ENCODE data around the gene IL13RA1. TPM values are rescaled to one million over a fixed set of nuclear protein-coding genes. Genes with fewer than 3 reads are reported as not detected.

IL13RA1 gene
- total RNA-seq, 4 donors from 2014 or later, result 53.1 to 101 (median 85.2) TPM

DNA sequence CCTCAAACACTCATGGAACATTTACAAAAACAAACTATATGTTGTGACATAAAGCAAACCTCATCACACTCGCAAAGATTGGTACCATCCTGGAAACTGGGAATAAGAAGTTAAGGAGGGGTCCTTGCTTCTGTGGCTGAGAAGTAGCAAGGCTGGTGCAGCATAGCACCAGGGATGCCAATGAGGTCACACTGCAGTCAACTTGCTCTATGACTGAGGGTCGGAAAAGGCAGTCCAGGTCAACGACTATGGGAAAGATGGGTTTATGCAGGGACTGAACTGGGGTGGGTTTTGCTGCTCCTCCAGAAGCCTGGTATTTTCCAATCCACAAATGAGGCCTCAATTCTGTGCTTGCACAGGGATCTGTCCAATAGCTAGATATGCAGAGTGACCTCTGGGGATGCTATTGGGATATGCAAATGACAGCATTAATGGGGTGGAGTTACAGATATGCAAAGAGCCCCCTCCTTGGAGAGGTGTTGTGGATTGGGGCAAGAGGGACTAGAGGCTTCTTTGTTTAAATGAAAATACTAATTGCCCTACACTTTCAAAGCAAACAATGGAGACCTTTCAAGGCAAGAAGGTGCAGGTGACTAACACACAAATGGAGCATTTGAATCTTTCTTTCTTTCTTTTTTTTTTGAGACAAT is 7.2 kb upstream of the IL13RA1 start:
- WGBS, result 84% methylated on average over 3 of the region's 3 CpGs
- no peak overlapping the region for H3K4me3 ChIP-seq
- peaks cover 0 to 16% (median 7%) of the 10 kb centered on the region in 4 donors for H3K4me1 ChIP-seq
- no peaks in the 10 kb centered on the region for H3K9me3 ChIP-seq
- TF ChIP-seq CTCF (IDR thresholded peaks at IDR 0.05), result no peak
- TF ChIP-seq POLR2A (IDR thresholded peaks at IDR 0.05; ENCODE audit: low read depth), result no peak
- no peak for TF ChIP-seq POLR2AphosphoS5 (IDR thresholded peaks at IDR 0.05)
- no peak for TF ChIP-seq EP300 (IDR thresholded peaks at IDR 0.05)
- no peaks in the 10 kb centered on the region for H3K27me3 ChIP-seq
- intact Hi-C loops (cut with DNase I), result no loop called here
- no peak overlapping the region for H3K27ac ChIP-seq (replicated peaks in 1 of 4)
- no peak for DNase-seq (ENCODE audit: extremely low spot score)
- H3K36me3 ChIP-seq, result no peaks in the 10 kb centered on the region

- Histone ChIP-seq H3K4me1 (peaks cover 0 to 37% (median 26%) of the 10 kb centered on the region in 4 donors), H3K9me3 (no peaks in the 10 kb centered on the region), H3K4me3 (no peak overlapping the region), H3K27ac (replicated peaks in 1 of 4) (no peak overlapping the region), H3K27me3 (no peaks in the 10 kb centered on the region), H3K36me3 (no peaks in the 10 kb centered on the region)
- DNase-seq (ENCODE audit: extremely low spot score), result no peak
- intact Hi-C loops (cut with DNase I), result no loop called here
- no peak for TF ChIP-seq POLR2AphosphoS5 (IDR thresholded peaks at IDR 0.05)
- no peak for TF ChIP-seq CTCF (IDR thresholded peaks at IDR 0.05)
- no peak for TF ChIP-seq EP300 (IDR thresholded peaks at IDR 0.05)
- no peak for TF ChIP-seq POLR2A (IDR thresholded peaks at IDR 0.05; ENCODE audit: low read depth)
- 78% methylated on average over 3 of the region's 3 CpGs for WGBS
Measured at GRCh38 chrX:118723376-118723775, 4.0 kb upstream of the IL13RA1 start.

DNA sequence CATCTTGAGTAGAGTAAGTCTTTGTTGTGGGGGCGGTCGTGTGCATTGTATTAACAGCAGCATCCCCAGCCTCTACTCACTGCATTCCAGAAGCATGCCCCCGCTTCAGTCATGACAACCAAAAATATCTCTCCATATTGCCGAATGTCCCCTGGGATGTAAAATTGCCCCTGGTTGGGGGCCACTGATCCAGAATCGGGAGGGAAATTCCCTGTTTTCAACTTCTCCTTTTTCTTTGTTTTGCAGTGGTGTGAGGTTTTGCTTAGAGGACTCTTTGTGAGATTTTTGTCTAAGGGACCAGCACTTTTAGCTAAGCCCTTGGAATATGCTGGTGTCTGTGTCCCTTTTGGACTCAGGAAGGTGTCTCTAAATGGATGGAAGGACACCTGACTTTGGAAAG is 3.0 kb upstream of the IL13RA1 start:
- H3K9me3 ChIP-seq, result no peaks in the 10 kb centered on the region
- TF ChIP-seq POLR2AphosphoS5 (IDR thresholded peaks at IDR 0.05) (no peak), EP300 (IDR thresholded peaks at IDR 0.05) (no peak), POLR2A (IDR thresholded peaks at IDR 0.05; ENCODE audit: low read depth) (no peak), CTCF (IDR thresholded peaks at IDR 0.05) (no peak)

DNA sequence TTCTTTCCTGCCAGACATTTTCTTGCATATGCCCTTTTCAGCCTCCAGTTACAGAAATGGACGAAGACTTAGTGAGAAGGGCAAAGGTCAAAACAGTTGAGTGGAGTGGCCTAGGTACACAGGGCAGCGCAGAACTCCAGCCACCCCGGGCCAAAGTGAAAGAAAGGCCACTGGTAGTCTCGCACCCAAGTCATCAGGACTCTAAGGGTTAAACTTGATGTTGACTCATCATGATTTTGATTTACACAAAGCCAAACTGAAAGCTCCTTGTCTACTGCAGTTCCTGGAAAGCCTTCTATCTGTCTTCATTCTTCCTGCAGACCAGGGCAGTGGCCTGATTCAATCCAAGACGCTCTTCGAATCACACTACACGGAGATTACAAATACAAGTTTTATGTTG is 2.6 kb upstream of the IL13RA1 start:
- no peaks in the 10 kb centered on the region for H3K9me3 ChIP-seq
- peaks cover 0 to 51% (median 39%) of the 10 kb centered on the region in 4 donors for H3K4me1 ChIP-seq
- 51% methylated on average over 7 of the region's 7 CpGs for WGBS
- TF ChIP-seq EP300 (IDR thresholded peaks at IDR 0.05), result no peak
- no peak for TF ChIP-seq POLR2A (IDR thresholded peaks at IDR 0.05; ENCODE audit: low read depth)
- no peak for TF ChIP-seq CTCF (IDR thresholded peaks at IDR 0.05)
- no peak for TF ChIP-seq POLR2AphosphoS5 (IDR thresholded peaks at IDR 0.05)
- peak overlapping the region; percentile 92 to 98 (median 96) for H3K27ac ChIP-seq (replicated peaks in 1 of 4)
- H3K27me3 ChIP-seq, result no peaks in the 10 kb centered on the region
- DNase-seq (ENCODE audit: extremely low spot score), result no peak
- intact Hi-C loops (cut with DNase I), result no loop called here
- no peaks in the 10 kb centered on the region for H3K36me3 ChIP-seq
- H3K4me3 ChIP-seq, result no peak overlapping the region

More for the DNA sequence above, 3.0 kb upstream of the IL13RA1 start:
- H3K27me3 ChIP-seq, result no peaks in the 10 kb centered on the region
- no peak overlapping the region for H3K4me3 ChIP-seq
- peaks cover 0 to 47% (median 35%) of the 10 kb centered on the region in 4 donors for H3K4me1 ChIP-seq
- no peak for DNase-seq (ENCODE audit: extremely low spot score)
- H3K36me3 ChIP-seq, result no peaks in the 10 kb centered on the region
- intact Hi-C loops (cut with DNase I), result no loop called here
- peak overlapping the region in 3 of 4 donors; percentile 95 to 98 (median 98) for H3K27ac ChIP-seq (replicated peaks in 1 of 4)
- 77% methylated on average over 5 of the region's 5 CpGs for WGBS
